K562 (cell line): ENCODE data around the gene ZFAND3. TPM values are rescaled to one million over a fixed set of nuclear protein-coding genes. Genes with fewer than 3 reads are reported as not detected.

Experiments used
- ATAC-seq: fragments of 200-7000 bp; cut with Tn5 transposase; 3 replicates; pipeline ENCODE4 v1.9.1; 2020; ENCODE audit warnings: moderate library complexity
- BruUV-seq: library from RNA; stranded (reverse); fragments of 400-500 nt; replicated peaks from 2 replicates; lab custom pipeline; 2021; lab: Mats Ljungman, UMichigan
- CTCF ChIA-PET: fragments of 300-600 bp; formaldehyde crosslinking; extraction: SDS; loops from one replicate; lab custom pipeline; 2021; ENCODE audit warnings: low intra/inter-chr PET ratio; lab: Yijun Ruan, JAX
- POLR2A ChIA-PET: fragments of 300-600, 350-650 bp; sonication (Branson Sonifier 250); formaldehyde crosslinking; extraction: SDS; loops from one replicate; lab custom pipeline; 2021; ENCODE audit warnings: antibody characterized with exemption, inconsistent platforms; lab: Yijun Ruan, JAX
- DNase-seq, 4 experiments: peaks; one replicate each; pipeline versions ENCODE4 v3.0.0 to v3.0.0-alpha.2; 2011 to 2018; ENCODE audit warnings: low spot score in 3 of 4, mixed read lengths in 3 of 4; ENCODE audit errors: extremely low read depth in 1 of 4
- FAIRE-seq: peaks from 2 replicates; lab custom pipeline; 2011; peaks lifted over from hg19 to GRCh38; lab: Jason Lieb, UNC
- H2AFZ ChIP-seq: 2 replicates; pipeline ENCODE4 v1.6.0; 2011; ENCODE audit warnings: low read depth, low read length, control low read depth, inconsistent platforms
- H3K27ac ChIP-seq: fragments of 200-600 bp; 3 replicates; pipeline ENCODE4 v1.8.0; 2011; ENCODE audit warnings: low read depth, mild to moderate bottlenecking, control low read depth, inconsistent platforms, low read length, moderate library complexity, mixed read lengths; ENCODE audit errors: extremely low read depth
- H3K27me3 ChIP-seq, 2 experiments: fragments of 300-600 bp in 1 of 2; 2 replicates in 1 of 2; 3 replicates in 1 of 2; pipeline versions ENCODE4 v1.6.0 to v1.8.0; 2011; ENCODE audit warnings: inconsistent platforms in 2 of 2, low read length in 2 of 2, mild to moderate bottlenecking in 1 of 2, mixed read lengths in 1 of 2, moderate library complexity in 1 of 2; ENCODE audit not compliant: control insufficient read depth in 2 of 2, insufficient read depth in 2 of 2
- H3K36me3 ChIP-seq: fragments of 300-600 bp; 3 replicates; pipeline ENCODE4 v1.8.0; 2011; ENCODE audit warnings: mild to moderate bottlenecking, low read length, inconsistent platforms; ENCODE audit not compliant: control insufficient read depth, insufficient read depth
- H3K4me1 ChIP-seq, 2 experiments: fragments of 200-600 bp in 1 of 2; replicated peaks in 1 of 2; 2 replicates in 1 of 2; 3 replicates in 1 of 2; pipeline versions ENCODE4 v1.5.1 to v1.8.0; 2011; ENCODE audit warnings: inconsistent platforms in 2 of 2, low read length in 2 of 2, mild to moderate bottlenecking in 1 of 2, mixed read lengths in 1 of 2, moderate library complexity in 1 of 2; ENCODE audit not compliant: control insufficient read depth in 2 of 2, insufficient read depth in 2 of 2
- H3K4me2 ChIP-seq: 2 replicates; pipeline ENCODE4 v1.6.1; 2011; ENCODE audit warnings: low read length, control low read depth, inconsistent platforms, mixed read lengths; ENCODE audit not compliant: insufficient read depth
- H3K4me3 ChIP-seq: fragments of 200-600 bp; sonication (generic), shearing (Covaris generic); 2 replicates; pipeline ENCODE4 v1.5.1; 2016; ENCODE audit warnings: control low read depth, inconsistent platforms
- H3K79me2 ChIP-seq: fragments of 200-600 bp; 3 replicates; pipeline ENCODE4 v1.8.0; 2011; ENCODE audit warnings: low read length, inconsistent platforms; ENCODE audit not compliant: control insufficient read depth, insufficient read depth
- H3K9ac ChIP-seq, 2 experiments: 2 replicates each; pipeline versions ENCODE4 v1.6.0 to v1.6.1; 2011; ENCODE audit warnings: low read depth in 2 of 2, low read length in 2 of 2, control low read depth in 1 of 2, inconsistent platforms in 1 of 2, mild to moderate bottlenecking in 1 of 2, mixed read lengths in 1 of 2; ENCODE audit not compliant: insufficient read depth in 1 of 2
- H3K9me1 ChIP-seq: one replicate; pipeline ENCODE4 v1.6.0; 2011; ENCODE audit warnings: inconsistent platforms, mild to moderate bottlenecking, low read length, moderate library complexity; ENCODE audit not compliant: control insufficient read depth, insufficient read depth
- H3K9me3 ChIP-seq: replicated peaks from 2 replicates; pipeline ENCODE4 v1.5.1; 2011; ENCODE audit warnings: low read depth, low read length, inconsistent platforms; ENCODE audit not compliant: control insufficient read depth, insufficient read depth
- H4K20me1 ChIP-seq: replicated peaks from 2 replicates; pipeline ENCODE4 v1.6.1; 2011; ENCODE audit warnings: low read length, inconsistent platforms, mixed read lengths; ENCODE audit not compliant: control insufficient read depth, insufficient read depth
- ARID3A ChIP-seq: IDR thresholded peaks from 2 replicates; pipeline ENCODE4 v1.6.1; 2012; ENCODE audit warnings: low read depth, low read length, improper control_type of control experiment, borderline replicate concordance
- ATF6 ChIP-seq: sonication (generic); formaldehyde crosslinking; IDR thresholded peaks from 2 replicates; pipeline ENCODE4 v1.4.0; 2020; ENCODE audit warnings: mild to moderate bottlenecking, missing genetic modification reagents
- ERF ChIP-seq: fragments of 450-650 bp; formaldehyde crosslinking; IDR thresholded peaks from 2 replicates; pipeline ENCODE4 v1.4.0; 2020; ENCODE audit warnings: mild to moderate bottlenecking, mixed read lengths
- STAT5A ChIP-seq: IDR thresholded peaks from 2 replicates; pipeline ENCODE4 v1.6.1; 2012; ENCODE audit warnings: low read length, inconsistent platforms, borderline replicate concordance
- ZNF764 ChIP-seq: fragments of 250-450 bp; sonication (Bioruptor Pico); IDR thresholded peaks from 2 replicates; pipeline ENCODE4 v1.4.0; 2020; ENCODE audit warnings: low read depth, mild to moderate bottlenecking, moderate library complexity
- WGBS: fragments of 100-300 bp; shearing (Covaris generic); methylation state at CpG from one replicate; pipeline ENCODE4 v1.1.6; 2016; ENCODE audit warnings: low coverage, mixed read lengths; ENCODE audit not compliant: insufficient coverage; ENCODE audit errors: missing lambda C conversion rate; 5-methylcytosine and 5-hydroxymethylcytosine counted together
- in situ Hi-C: fragments of 300-500 bp; cut with MboI; formaldehyde crosslinking; loops from 4 replicates; pipeline ENCODE4 v1.15.0; 2018; ENCODE audit warnings: inconsistent platforms, mixed read lengths
- intact Hi-C: fragments of 100-400 bp; cut with micrococcal nuclease; formaldehyde crosslinking; loops from 2 replicates; pipeline ENCODE4 v1.14.2; 2022
- polyA plus RNA-seq, 8 experiments: library from polyadenylated mRNA; depleted of rRNA in 4 of 8; stranded (reverse) in 5 of 8; unstranded in 3 of 8; fragments of >200 nt; fragmentation: Nextera tagmentation in 2 of 8; fragmentation: Illumina TruSeq in 1 of 8; extraction: Ambion mirVana in 2 of 8; extraction: Trizol in 1 of 8; gene quantifications; 2 replicates each; pipeline versions ENCODE4 v1.2.1 to v1.2.3, GENCODE V29; 2011 to 2014; ENCODE audit warnings: inconsistent platforms in 1 of 8, missing spikeins in 1 of 8
- total RNA-seq, 7 experiments: library from RNA; depleted of rRNA in 6 of 7; stranded (reverse); fragments of >200 nt in 6 of 7; fragmentation: Illumina TruSeq in 2 of 7; extraction: Trizol in 2 of 7; gene quantifications; 2 replicates each; pipeline versions ENCODE4 v1.2.1 to v1.2.3, GENCODE V29; 2011 to 2021; ENCODE audit warnings: low replicate concordance in 1 of 7

The ZFAND3 gene
- total and polyA plus RNA-seq, 9 of the 15 experiments (the other 6 are each of a cell fraction or from before 2014, with no cell fraction given), result 0.81 to 26.6 (median 11.8) TPM

GRCh38 chr6:37920667-37921066 lies 101.1 kb downstream of the ZFAND3 start:
- 0 out of 3 replicates have a peak, but pooled peaks cover 9% of the 10 kb centered on the region for H3K79me2 ChIP-seq
- POLR2A ChIA-PET, result interaction anchor here (1.1 kb wide), 1 partner anchor 17 kb away, joined by 3 read pairs; no protein-coding TSS in a partner anchor
- 51% methylated on average over 2 of the region's 2 CpGs for WGBS
- peak; percentile 29 for FAIRE-seq
- H2AFZ ChIP-seq, result no peak overlapping the region
- TF ChIP-seq ATF6, result no peak
- TF ChIP-seq, all 486 proteins: peak for 0
- Histone ChIP-seq H3K9me1 (peaks cover 3% of the 10 kb centered on the region), H3K4me3 (no peak overlapping the region), H3K9me3 (no peaks in the 10 kb centered on the region), H3K4me1 (no peaks in the 10 kb centered on the region), H4K20me1 (no peaks in the 10 kb centered on the region; the same call in 1 of the 2 replicates), H3K9ac (no peak overlapping the region), H3K27ac (no peak overlapping the region), H3K36me3 (no peaks in the 10 kb centered on the region), H3K4me2 (no peak overlapping the region), H3K27me3 (no peaks in the 10 kb centered on the region)
- intact Hi-C loops (no loop called here), in situ Hi-C loops (no loop called here)
- ATAC-seq (no peak), DNase-seq (no peak)
- CTCF ChIA-PET, result no interaction called here
- no TSS peak for BruUV-seq

GRCh38 chr6:37922563-37922962 lies 103.0 kb downstream of the ZFAND3 start:
- no peaks in the 10 kb centered on the region for H3K36me3 ChIP-seq
- no peaks in the 10 kb centered on the region; the same call in 1 of the 2 replicates for H4K20me1 ChIP-seq
- H3K9me3 ChIP-seq, result no peaks in the 10 kb centered on the region
- TF ChIP-seq ARID3A (no peak), ERF (CRISPR knock-in tag) (no peak), ZNF764 (CRISPR knock-in tag) (no peak), STAT5A (no peak)
- no peak overlapping the region for H3K9ac ChIP-seq
- H3K9me1 ChIP-seq, result peaks cover 3% of the 10 kb centered on the region
- no peak overlapping the region for H3K4me3 ChIP-seq
- ChIA-PET CTCF (interaction anchor here (0.5 kb wide), 1 partner anchor 443 kb away, joined by 5 read pairs; no protein-coding TSS in a partner anchor), POLR2A (interaction anchor here (0.9 to 1.8 kb wide), 3 partner anchors 11 to 14 kb away, joined by 3 to 4 read pairs (median 4); no protein-coding TSS in a partner anchor)
- peaks cover 9% of the 10 kb centered on the region; the same call in 1 of the 3 replicates for H3K79me2 ChIP-seq
- intact Hi-C loops (no loop called here), in situ Hi-C loops (no loop called here)
- no peak for DNase-seq
- no peak overlapping the region for H2AFZ ChIP-seq
- BruUV-seq, result no TSS peak
- no peaks in the 10 kb centered on the region for H3K4me1 ChIP-seq
- ATAC-seq, result no peak
- no peak overlapping the region for H3K27ac ChIP-seq
- FAIRE-seq, result no peak
- no peaks in the 10 kb centered on the region for H3K27me3 ChIP-seq
- no peak overlapping the region for H3K4me2 ChIP-seq
- 80% methylated on average over 1 of the region's 1 CpG for WGBS
